Ascending aorta (tissue), 2 donors: ENCODE results near the gene BCOR. TPM values are rescaled to one million over a fixed set of nuclear protein-coding genes. Genes with fewer than 3 reads are reported as not detected.

Experiments
- DNase-seq, 2 donors: peaks; one replicate each; pipeline ENCODE4 v3.0.0-alpha.2; 2019; ENCODE audit warnings: low spot score in 2 of 2
- H3K27ac ChIP-seq, 2 donors: fragments of 200-600 bp; sonication (generic); one replicate each; pipeline ENCODE4 v1.5.1; 2016 to 2017; ENCODE audit warnings: mild to moderate bottlenecking in 1 of 2
- H3K27me3 ChIP-seq: fragments of 200-600 bp; sonication (generic); one replicate; pipeline ENCODE4 v1.5.1; 2017
- H3K36me3 ChIP-seq, 2 donors: fragments of 200-600 bp; sonication (generic); one replicate each; pipeline ENCODE4 v1.5.1; 2016
- H3K4me1 ChIP-seq, 2 donors: fragments of 200-600 bp; sonication (generic); one replicate each; pipeline ENCODE4 v1.5.1; 2016 to 2017; ENCODE audit warnings: mild to moderate bottlenecking in 1 of 2
- H3K4me3 ChIP-seq, 2 donors: fragments of 200-600 bp; sonication (generic); one replicate each; pipeline ENCODE4 v1.5.1; 2016 to 2017; ENCODE audit warnings: mild to moderate bottlenecking in 1 of 2
- H3K9me3 ChIP-seq, 2 donors: fragments of 200-600 bp; sonication (generic); one replicate each; pipeline ENCODE4 v1.5.1; 2016
- intact Hi-C: fragments of 100-400 bp; cut with DNase I; formaldehyde crosslinking; loops from one replicate; pipeline ENCODE4 v1.15.1; 2023
- total RNA-seq: library from RNA; depleted of rRNA; stranded (reverse); fragments of >200 nt; gene quantifications from one replicate; pipeline ENCODE4 v1.1.0, GENCODE V29; 2016
- TF ChIP-seq, protein P1 (sequence below), 3 experiments: fragments of 200-600 bp in 2 of 3; fragments of 450-650 bp in 1 of 3; sonication (generic) in 2 of 3; IDR thresholded peaks; one replicate each; pipeline ENCODE4 v1.5.1; 2016 to 2019; ENCODE audit warnings: antibody characterized with exemption in 3 of 3, mild to moderate bottlenecking in 1 of 3, moderate library complexity in 1 of 3

The BCOR gene
- total RNA-seq, 1 donor from 2014 or later: 26.7 TPM

DNA sequence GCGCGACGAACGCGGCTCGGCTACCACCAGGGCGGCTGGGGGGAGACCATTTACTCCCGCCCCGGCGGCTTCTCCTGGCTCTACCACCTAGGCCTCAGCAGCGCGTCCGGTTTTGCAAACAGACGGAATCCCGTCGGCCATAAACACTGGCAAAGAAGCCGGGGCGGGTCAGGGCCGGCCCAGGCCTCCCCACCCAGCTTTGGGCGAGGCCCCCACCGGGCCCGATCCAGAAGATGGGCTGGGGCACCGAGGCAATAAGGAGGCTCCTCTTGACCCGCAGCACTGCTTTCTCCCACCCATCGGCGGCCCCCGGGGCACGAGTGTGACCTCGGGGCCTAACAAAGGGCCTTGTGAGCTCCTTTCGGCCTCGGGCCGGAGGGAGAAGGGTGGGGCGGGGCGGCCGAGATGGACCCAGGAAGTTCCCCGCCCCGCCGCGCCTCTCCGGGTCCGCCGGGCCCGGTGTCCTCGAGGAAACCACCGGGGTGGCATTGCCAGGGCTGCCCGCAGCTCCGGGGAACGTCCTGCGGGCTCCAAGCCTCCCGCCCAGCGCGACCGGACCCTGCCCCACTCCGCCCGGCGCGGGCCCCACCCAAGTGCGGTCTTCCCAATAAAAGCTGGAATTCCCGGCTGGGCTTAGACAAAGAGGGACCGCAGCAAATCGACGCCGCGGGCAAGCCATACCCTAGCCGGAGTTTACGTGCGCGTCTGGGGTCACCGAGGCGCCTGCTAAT lies 5.9 kb downstream of the BCOR start:
- Histone ChIP-seq H3K27me3 (no peaks in the 10 kb centered on the region), H3K27ac (no peak overlapping the region), H3K4me3 (no peak overlapping the region), H3K36me3 (no peaks in the 10 kb centered on the region), H3K9me3 (no peaks in the 10 kb centered on the region), H3K4me1 (peaks cover 0 to 2% of the 10 kb centered on the region in 2 donors)
- TF ChIP-seq, protein P1, sequence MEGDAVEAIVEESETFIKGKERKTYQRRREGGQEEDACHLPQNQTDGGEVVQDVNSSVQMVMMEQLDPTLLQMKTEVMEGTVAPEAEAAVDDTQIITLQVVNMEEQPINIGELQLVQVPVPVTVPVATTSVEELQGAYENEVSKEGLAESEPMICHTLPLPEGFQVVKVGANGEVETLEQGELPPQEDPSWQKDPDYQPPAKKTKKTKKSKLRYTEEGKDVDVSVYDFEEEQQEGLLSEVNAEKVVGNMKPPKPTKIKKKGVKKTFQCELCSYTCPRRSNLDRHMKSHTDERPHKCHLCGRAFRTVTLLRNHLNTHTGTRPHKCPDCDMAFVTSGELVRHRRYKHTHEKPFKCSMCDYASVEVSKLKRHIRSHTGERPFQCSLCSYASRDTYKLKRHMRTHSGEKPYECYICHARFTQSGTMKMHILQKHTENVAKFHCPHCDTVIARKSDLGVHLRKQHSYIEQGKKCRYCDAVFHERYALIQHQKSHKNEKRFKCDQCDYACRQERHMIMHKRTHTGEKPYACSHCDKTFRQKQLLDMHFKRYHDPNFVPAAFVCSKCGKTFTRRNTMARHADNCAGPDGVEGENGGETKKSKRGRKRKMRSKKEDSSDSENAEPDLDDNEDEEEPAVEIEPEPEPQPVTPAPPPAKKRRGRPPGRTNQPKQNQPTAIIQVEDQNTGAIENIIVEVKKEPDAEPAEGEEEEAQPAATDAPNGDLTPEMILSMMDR (IDR thresholded peaks at IDR 0.05): no peak
- intact Hi-C loops: loop anchor here (10.0 kb wide), 1 partner anchor 1287 kb away; the partner anchor contains the start of gene MID1IP1
- no peak for DNase-seq

DNA sequence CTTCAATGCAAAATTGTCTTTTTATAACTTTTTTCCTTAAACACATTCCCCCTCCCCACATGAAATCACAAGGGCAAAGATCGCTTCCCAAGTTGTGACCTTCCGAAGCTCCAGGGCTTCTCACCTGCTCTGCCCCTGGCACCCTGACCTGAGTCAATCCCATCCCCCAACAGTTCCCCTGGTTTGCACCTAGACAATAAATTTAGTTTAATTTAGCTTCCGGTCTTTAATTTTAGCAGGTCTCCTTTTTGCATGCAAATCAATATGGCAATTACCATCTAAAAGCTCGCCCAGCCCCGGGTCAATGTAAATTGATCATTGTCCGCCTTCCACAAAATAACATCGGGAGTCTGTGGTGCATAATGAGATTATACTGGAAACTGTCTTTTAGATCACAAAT lies 6.8 kb downstream of the BCOR start:
- H3K27ac ChIP-seq: peak overlapping the region; percentile 52 to 72
- peak overlapping the region; percentile 43 to 65 for H3K4me3 ChIP-seq
- intact Hi-C loops: loop anchor here (10.0 kb wide), 1 partner anchor 1286 kb away; the partner anchor contains the start of gene MID1IP1
- no peak for DNase-seq
- no peaks in the 10 kb centered on the region for H3K36me3 ChIP-seq
- peaks cover 0 to 5% of the 10 kb centered on the region in 2 donors for H3K4me1 ChIP-seq
- no peaks in the 10 kb centered on the region for H3K9me3 ChIP-seq
- TF ChIP-seq, protein P1 (IDR thresholded peaks at IDR 0.05): no peak
- no peaks in the 10 kb centered on the region for H3K27me3 ChIP-seq

DNA sequence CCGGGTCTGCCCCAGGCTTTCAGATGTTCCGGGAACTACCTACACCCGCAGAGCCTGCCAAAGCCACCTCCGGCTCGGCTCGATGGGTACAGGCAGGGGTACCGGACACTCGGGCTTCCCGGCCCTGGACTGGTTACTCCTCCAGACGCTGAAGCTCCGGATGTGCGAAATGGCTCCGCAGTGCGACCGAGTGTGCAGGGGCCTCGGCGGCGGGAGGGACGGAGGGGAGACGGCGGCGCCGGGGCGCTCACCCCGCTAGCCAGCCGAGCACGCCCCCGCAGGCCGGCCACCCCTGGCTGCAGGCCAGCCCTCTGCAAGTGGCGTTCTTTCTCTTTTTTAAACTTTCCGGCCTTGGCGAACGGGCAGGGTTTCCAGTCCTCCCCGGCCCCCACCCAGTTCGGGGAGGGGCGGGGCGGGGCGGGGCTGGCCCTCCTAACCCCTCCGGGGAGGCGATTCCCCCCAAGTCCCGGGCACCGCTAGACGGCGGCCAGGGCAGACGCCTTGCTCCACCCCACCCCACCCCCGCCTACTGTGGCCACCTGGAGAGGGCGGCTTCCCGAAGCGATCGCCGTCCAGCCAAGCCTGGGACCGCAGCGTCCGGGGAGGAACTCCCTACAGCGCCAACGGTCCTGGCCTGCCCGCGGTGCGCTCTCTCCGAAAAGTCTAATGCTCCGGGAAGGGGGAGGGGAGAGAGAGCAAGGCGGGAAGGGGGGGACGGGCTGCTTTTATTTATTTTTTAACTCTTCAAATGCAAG lies 7.5 kb downstream of the BCOR start:
- Histone ChIP-seq H3K4me1 (peaks cover 0 to 7% of the 10 kb centered on the region in 2 donors), H3K4me3 (peak overlapping the region; percentile 43 to 65), H3K36me3 (no peaks in the 10 kb centered on the region), H3K27ac (peak overlapping the region; percentile 52 to 72), H3K27me3 (no peaks in the 10 kb centered on the region), H3K9me3 (no peaks in the 10 kb centered on the region)
- DNase-seq: no peak
- intact Hi-C loops: loop anchor here (10.0 kb wide), 1 partner anchor 1285 kb away; the partner anchor contains the start of gene MID1IP1
- TF ChIP-seq, protein P1 (IDR thresholded peaks at IDR 0.05): no peak

DNA sequence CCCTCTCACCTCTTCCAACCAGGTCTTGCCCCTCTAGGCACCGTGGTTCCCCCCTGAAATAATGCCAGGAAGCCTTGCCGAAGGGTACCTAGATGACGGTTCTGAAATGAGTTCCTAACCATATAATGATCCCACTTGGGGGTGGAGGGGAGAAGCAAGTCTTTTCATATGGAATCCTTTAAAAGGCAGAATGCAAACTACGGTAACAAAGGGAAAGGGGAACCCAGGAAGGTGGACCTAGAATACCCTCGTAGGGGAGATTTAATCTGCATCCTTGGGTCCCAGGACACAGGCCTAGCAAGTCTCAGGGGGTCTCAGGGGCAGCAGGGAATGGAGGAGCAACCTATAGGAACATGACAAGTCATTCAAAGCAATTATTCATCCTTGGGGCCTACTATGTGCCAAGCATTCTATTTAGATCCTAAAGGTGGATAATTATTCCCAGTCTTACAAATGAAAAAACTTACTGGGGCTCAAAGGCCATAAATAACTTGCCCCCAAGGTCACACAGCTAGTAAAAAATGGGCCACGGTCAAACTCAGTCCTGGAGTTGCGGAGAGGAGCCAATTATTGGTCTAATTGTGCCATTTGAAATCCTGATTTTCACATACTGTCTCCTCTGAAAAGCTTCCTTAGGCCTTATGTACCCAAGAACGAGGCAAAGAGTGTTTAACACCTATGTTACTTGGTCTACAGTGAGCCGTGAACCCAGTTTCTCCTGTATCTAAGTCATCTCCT lies 8.8 kb downstream of the BCOR start:
- intact Hi-C loops: loop anchor here (5.0 kb wide), 2 partner anchors 178 to 272 kb away; no protein-coding TSS in a partner anchor
- no peaks in the 10 kb centered on the region for H3K36me3 ChIP-seq
- TF ChIP-seq, protein P1 (IDR thresholded peaks at IDR 0.05): no peak
- H3K27ac ChIP-seq: peak overlapping the region; percentile 52 to 72
- peaks cover 0 to 12% of the 10 kb centered on the region in 2 donors for H3K4me1 ChIP-seq
- H3K9me3 ChIP-seq: no peaks in the 10 kb centered on the region
- DNase-seq: no peak
- no peak overlapping the region for H3K4me3 ChIP-seq
- H3K27me3 ChIP-seq: no peaks in the 10 kb centered on the region

DNA sequence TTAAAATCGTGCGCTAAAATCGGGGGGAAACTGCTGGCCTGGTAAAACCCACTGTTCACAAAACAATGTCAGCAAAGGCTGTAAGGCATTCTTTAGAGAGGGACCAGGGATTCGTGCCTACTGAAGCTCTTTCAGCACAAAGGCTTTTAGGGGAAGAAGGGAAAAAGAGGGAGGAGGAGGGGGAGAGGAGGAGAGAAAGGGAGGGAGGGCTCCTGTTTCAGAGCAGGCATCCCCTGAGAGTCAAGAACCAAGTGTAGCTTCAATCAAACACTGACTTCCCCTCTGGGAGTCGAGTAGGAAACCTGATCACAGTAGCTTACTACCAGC lies 9.5 kb downstream of the BCOR start:
- TF ChIP-seq, protein P1 (IDR thresholded peaks at IDR 0.05): no peak
- H3K27me3 ChIP-seq: no peaks in the 10 kb centered on the region
- H3K27ac ChIP-seq: peak overlapping the region; percentile 52 to 70
- no peak overlapping the region for H3K4me3 ChIP-seq
- DNase-seq: no peak
- intact Hi-C loops: loop anchor here (5.0 kb wide), 2 partner anchors 179 to 271 kb away; no protein-coding TSS in a partner anchor
- H3K36me3 ChIP-seq: no peaks in the 10 kb centered on the region
- no peaks in the 10 kb centered on the region for H3K9me3 ChIP-seq
- peaks cover 0 to 17% of the 10 kb centered on the region in 2 donors for H3K4me1 ChIP-seq
